Neuronal stem cell (in vitro differentiated cells): ENCODE results near the gene APBA1.

Source experiments
- DNase-seq: peaks from one replicate; pipeline ENCODE4 v3.0.0-alpha.2; 2013; ENCODE audit warnings: low spot score
- H2AFZ ChIP-seq: one replicate; pipeline ENCODE4 v1.6.1; 2013; ENCODE audit warnings: mild to moderate bottlenecking, low read length, inconsistent platforms
- H2AK5ac ChIP-seq: 2 replicates; pipeline ENCODE4 v1.6.1; 2013; ENCODE audit warnings: low read depth, mild to moderate bottlenecking, inconsistent platforms, low read length, moderate library complexity, mixed read lengths
- H2BK120ac ChIP-seq: 2 replicates; pipeline ENCODE4 v1.6.1; 2013; ENCODE audit warnings: low read depth, mild to moderate bottlenecking, inconsistent platforms, low read length, moderate library complexity, mixed read lengths
- H2BK12ac ChIP-seq: one replicate; pipeline ENCODE4 v1.6.1; 2013; ENCODE audit warnings: low read length, inconsistent platforms
- H2BK15ac ChIP-seq: 2 replicates; pipeline ENCODE4 v1.6.1; 2013; ENCODE audit warnings: mild to moderate bottlenecking, low read length, inconsistent platforms, mixed read lengths
- H2BK5ac ChIP-seq: one replicate; pipeline ENCODE4 v1.6.1; 2013; ENCODE audit warnings: inconsistent platforms, mild to moderate bottlenecking, low read length, moderate library complexity
- H3K14ac ChIP-seq: one replicate; pipeline ENCODE4 v1.6.1; 2013; ENCODE audit warnings: low read length, inconsistent platforms
- H3K18ac ChIP-seq: 2 replicates; pipeline ENCODE4 v1.6.1; 2013; ENCODE audit warnings: low read length, inconsistent platforms
- H3K23ac ChIP-seq: 2 replicates; pipeline ENCODE4 v1.6.1; 2013; ENCODE audit warnings: low read depth, mild to moderate bottlenecking, mixed read lengths, low read length, inconsistent platforms; ENCODE audit not compliant: poor library complexity
- H3K27ac ChIP-seq: replicated peaks from 3 replicates; pipeline ENCODE4 v1.5.1; 2013; ENCODE audit warnings: low read length, inconsistent platforms
- H3K27me3 ChIP-seq, 3 experiments: 2 replicates each; pipeline ENCODE4 v1.6.1; 2013; ENCODE audit warnings: low read length in 3 of 3, mild to moderate bottlenecking in 2 of 3, inconsistent platforms in 1 of 3, low read depth in 1 of 3, mixed read lengths in 1 of 3, moderate library complexity in 1 of 3; ENCODE audit not compliant: control insufficient read depth in 3 of 3, insufficient read depth in 3 of 3
- H3K36me3 ChIP-seq, 2 donors: replicated peaks in 1 of 2; 2 replicates each; pipeline ENCODE4 v1.6.1; 2013; ENCODE audit warnings: low read length in 2 of 2; ENCODE audit not compliant: control insufficient read depth in 2 of 2, insufficient read depth in 2 of 2
- H3K4ac ChIP-seq: 2 replicates; pipeline ENCODE4 v1.6.1; 2013; ENCODE audit warnings: inconsistent platforms, mild to moderate bottlenecking, low read length, moderate library complexity
- H3K4me1 ChIP-seq, 2 donors: 1 replicate in 1 of 2; 2 replicates in 1 of 2; pipeline ENCODE4 v1.6.1; 2013; ENCODE audit warnings: low read length in 2 of 2, low read depth in 1 of 2; ENCODE audit not compliant: control insufficient read depth in 2 of 2, insufficient read depth in 1 of 2
- H3K4me2 ChIP-seq: one replicate; pipeline ENCODE4 v1.6.1; 2013; ENCODE audit warnings: mild to moderate bottlenecking, low read length, inconsistent platforms; ENCODE audit not compliant: insufficient read depth, poor library complexity, severe bottlenecking
- H3K4me3 ChIP-seq, 2 donors: 2 replicates each; pipeline ENCODE4 v1.5.1; 2013; ENCODE audit warnings: low read length in 2 of 2, mild to moderate bottlenecking in 2 of 2, inconsistent platforms in 1 of 2, moderate library complexity in 1 of 2
- H3K79me1 ChIP-seq: one replicate; pipeline ENCODE4 v1.6.1; 2013; ENCODE audit warnings: low read depth, mild to moderate bottlenecking, inconsistent platforms, low read length, moderate library complexity
- H3K9ac ChIP-seq: one replicate; pipeline ENCODE4 v1.6.1; 2013; ENCODE audit warnings: mild to moderate bottlenecking, low read depth, low read length, inconsistent platforms; ENCODE audit not compliant: poor library complexity
- H3K9me3 ChIP-seq, 2 donors: replicated peaks in 1 of 2; 2 replicates each; pipeline versions ENCODE3 to v1.6.1; 2013; ENCODE audit warnings: low read length in 2 of 2, mild to moderate bottlenecking in 2 of 2, inconsistent platforms in 1 of 2, low read depth in 1 of 2, mixed read lengths in 1 of 2, moderate library complexity in 1 of 2; ENCODE audit not compliant: control insufficient read depth in 2 of 2, insufficient read depth in 1 of 2
- H4K8ac ChIP-seq: one replicate; pipeline ENCODE4 v1.6.1; 2013; ENCODE audit warnings: low read depth, mild to moderate bottlenecking, inconsistent platforms, low read length, moderate library complexity
- H4K91ac ChIP-seq: one replicate; pipeline ENCODE4 v1.6.1; 2013; ENCODE audit warnings: low read length, low read depth, mild to moderate bottlenecking, inconsistent platforms; ENCODE audit not compliant: poor library complexity
- WGBS, 2 donors: extraction: QIAGEN DNeasy Blood & Tissue Kit; methylation state at CpG; one replicate each; pipeline ENCODE4 v1.1.7; 2013; ENCODE audit warnings: missing lambda C conversion rate in 2 of 2, mixed read lengths in 1 of 2; ENCODE audit not compliant: insufficient read length in 2 of 2, insufficient replicate concordance in 1 of 2; ENCODE audit errors: extremely low coverage in 2 of 2; 5-methylcytosine and 5-hydroxymethylcytosine counted together

Gene APBA1

GRCh38 chr9:69431777-69432176, 240.4 kb downstream of the APBA1 start:
- H3K27ac ChIP-seq = no peak overlapping the region
- H3K9ac ChIP-seq = no peak overlapping the region
- no peaks in the 10 kb centered on the region for H3K36me3 ChIP-seq
- H4K91ac ChIP-seq = no peak overlapping the region
- H3K18ac ChIP-seq = no peak overlapping the region
- no peak for DNase-seq
- H3K27me3 ChIP-seq = peaks cover 0 to 2% (median 0%) of the 10 kb centered on the region in 3 experiments
- H3K14ac ChIP-seq = no peak overlapping the region
- no peak overlapping the region for H2BK15ac ChIP-seq
- H4K8ac ChIP-seq = no peak overlapping the region
- peaks cover 0 to 4% of the 10 kb centered on the region in 2 donors for H3K9me3 ChIP-seq
- H2BK12ac ChIP-seq = no peak overlapping the region
- no peak overlapping the region for H3K23ac ChIP-seq
- no peak overlapping the region for H2BK5ac ChIP-seq
- peak overlapping the region in 1 of 2 donors; percentile 19 for H3K4me3 ChIP-seq
- H3K4me1 ChIP-seq = peaks cover 0 to 9% of the 10 kb centered on the region in 2 donors
- H2AFZ ChIP-seq = no peak overlapping the region
- no CpG with 5 or more reads among the region's 1 CpG for WGBS, 2 donors
- H2BK120ac ChIP-seq = no peak overlapping the region
- no peaks in the 10 kb centered on the region for H3K79me1 ChIP-seq
- no peak overlapping the region for H2AK5ac ChIP-seq
- H3K4ac ChIP-seq = no peak overlapping the region
- no peak overlapping the region for H3K4me2 ChIP-seq

- H3K14ac ChIP-seq = no peak overlapping the region
- H3K36me3 ChIP-seq = no peaks in the 10 kb centered on the region
- H3K4ac ChIP-seq = no peak overlapping the region
- DNase-seq = no peak
- H3K4me3 ChIP-seq = no peak overlapping the region
- H3K27me3 ChIP-seq = peaks cover 0 to 2% (median 0%) of the 10 kb centered on the region in 3 experiments
- H3K27ac ChIP-seq = no peak overlapping the region
- H4K8ac ChIP-seq = no peak overlapping the region
- no peak overlapping the region for H2BK12ac ChIP-seq
- peaks cover 0 to 4% of the 10 kb centered on the region in 2 donors for H3K9me3 ChIP-seq
- no peak overlapping the region for H2AFZ ChIP-seq
- no peak overlapping the region for H2BK120ac ChIP-seq
- H4K91ac ChIP-seq = no peak overlapping the region
- no peak overlapping the region for H2BK15ac ChIP-seq
- no peak overlapping the region for H3K9ac ChIP-seq
- no peaks in the 10 kb centered on the region for H3K79me1 ChIP-seq
- H3K18ac ChIP-seq = peak overlapping the region; percentile 76
- no peak overlapping the region for H3K4me2 ChIP-seq
- H3K4me1 ChIP-seq = peaks cover 0 to 10% of the 10 kb centered on the region in 2 donors
- H2AK5ac ChIP-seq = no peak overlapping the region
- no CpG with 5 or more reads among the region's 13 CpGs for WGBS, 2 donors
- H2BK5ac ChIP-seq = no peak overlapping the region
- no peak overlapping the region for H3K23ac ChIP-seq
Observed at GRCh38 chr9:69431203-69431602, 241.0 kb downstream of the APBA1 start.

- Histone ChIP-seq H3K9me3 (peaks cover 2 to 4% of the 10 kb centered on the region in 2 donors), H2AK5ac (no peak overlapping the region), H3K23ac (no peak overlapping the region), H3K14ac (no peak overlapping the region), H3K4me3 (no peak overlapping the region), H2BK120ac (no peak overlapping the region), H3K27me3 (peaks cover 0 to 2% (median 0%) of the 10 kb centered on the region in 3 experiments), H3K27ac (no peak overlapping the region), H2BK5ac (no peak overlapping the region), H4K8ac (no peak overlapping the region), H3K79me1 (no peaks in the 10 kb centered on the region), H3K4me1 (peaks cover 0 to 10% of the 10 kb centered on the region in 2 donors), H2BK15ac (no peak overlapping the region), H2AFZ (no peak overlapping the region), H2BK12ac (no peak overlapping the region), H3K4ac (no peak overlapping the region), H3K36me3 (no peaks in the 10 kb centered on the region), H4K91ac (peak overlapping the region; percentile 38), H3K4me2 (no peak overlapping the region), H3K9ac (no peak overlapping the region), H3K18ac (no peak overlapping the region)
- WGBS, 2 donors = no CpG with 5 or more reads among the region's 4 CpGs
- DNase-seq = no peak
Observed at GRCh38 chr9:69430206-69430605, 242.0 kb downstream of the APBA1 start.

- Histone ChIP-seq H3K18ac (peak overlapping the region; percentile 46), H3K9ac (no peak overlapping the region), H4K8ac (no peak overlapping the region), H3K4me2 (no peak overlapping the region), H3K4me3 (no peak overlapping the region), H2AK5ac (no peak overlapping the region), H3K4me1 (peaks cover 0 to 15% of the 10 kb centered on the region in 2 donors), H3K9me3 (peaks cover 4 to 7% of the 10 kb centered on the region in 2 donors), H2BK5ac (no peak overlapping the region), H3K27ac (no peak overlapping the region), H3K4ac (no peak overlapping the region), H2BK12ac (no peak overlapping the region), H2BK15ac (no peak overlapping the region), H3K23ac (no peak overlapping the region), H2BK120ac (no peak overlapping the region), H3K79me1 (no peaks in the 10 kb centered on the region), H2AFZ (no peak overlapping the region), H3K36me3 (no peaks in the 10 kb centered on the region), H4K91ac (no peak overlapping the region), H3K14ac (no peak overlapping the region), H3K27me3 (peaks cover 0 to 2% (median 0%) of the 10 kb centered on the region in 3 experiments)
- no CpG with 5 or more reads among the region's 6 CpGs for WGBS, 2 donors
- no peak for DNase-seq
Observed at GRCh38 chr9:69429281-69429680, 242.9 kb downstream of the APBA1 start.
